SU-DHL-6 (cell line): ENCODE data around the gene AGPAT2.

Source experiments
- EZH2phosphoT487 ChIP-seq: fragments of 200-600 bp; sonication (generic), shearing (Covaris generic); conservative IDR thresholded peaks from 2 replicates; pipeline ENCODE4 v1.6.1; 2018; ENCODE audit warnings: mild to moderate bottlenecking, antibody characterized with exemption, low read length, moderate library complexity, mixed read lengths
- TF ChIP-seq, protein P1 (sequence below): fragments of 200-600 bp; sonication (generic); IDR thresholded peaks from one replicate; pipeline ENCODE4 v1.5.1; 2017; ENCODE audit warnings: antibody characterized with exemption, mild to moderate bottlenecking, low read length, moderate library complexity; ENCODE audit not compliant: insufficient read depth, poor library complexity, severe bottlenecking

DNA sequence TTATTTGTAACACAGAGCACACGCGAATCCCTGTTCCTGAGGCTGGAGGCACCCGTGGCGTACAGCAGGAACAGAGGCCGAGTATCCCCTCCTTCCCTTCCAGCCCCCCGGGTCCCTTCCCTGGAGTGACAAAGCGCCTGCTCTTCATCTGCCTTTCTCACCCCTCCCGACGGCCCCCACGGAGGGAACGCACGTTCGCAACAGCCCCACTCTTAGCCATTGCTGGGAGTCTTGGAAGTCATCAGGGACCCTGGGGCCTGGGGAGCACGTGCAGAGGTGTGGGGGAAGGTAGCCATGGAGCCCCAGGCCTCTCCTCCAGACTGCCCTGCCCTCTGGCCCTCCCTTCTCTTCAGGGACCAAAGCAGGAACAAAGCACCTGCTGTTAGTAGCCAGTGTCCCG is 2.5 kb downstream of the AGPAT2 start:
- TF ChIP-seq, protein P1, sequence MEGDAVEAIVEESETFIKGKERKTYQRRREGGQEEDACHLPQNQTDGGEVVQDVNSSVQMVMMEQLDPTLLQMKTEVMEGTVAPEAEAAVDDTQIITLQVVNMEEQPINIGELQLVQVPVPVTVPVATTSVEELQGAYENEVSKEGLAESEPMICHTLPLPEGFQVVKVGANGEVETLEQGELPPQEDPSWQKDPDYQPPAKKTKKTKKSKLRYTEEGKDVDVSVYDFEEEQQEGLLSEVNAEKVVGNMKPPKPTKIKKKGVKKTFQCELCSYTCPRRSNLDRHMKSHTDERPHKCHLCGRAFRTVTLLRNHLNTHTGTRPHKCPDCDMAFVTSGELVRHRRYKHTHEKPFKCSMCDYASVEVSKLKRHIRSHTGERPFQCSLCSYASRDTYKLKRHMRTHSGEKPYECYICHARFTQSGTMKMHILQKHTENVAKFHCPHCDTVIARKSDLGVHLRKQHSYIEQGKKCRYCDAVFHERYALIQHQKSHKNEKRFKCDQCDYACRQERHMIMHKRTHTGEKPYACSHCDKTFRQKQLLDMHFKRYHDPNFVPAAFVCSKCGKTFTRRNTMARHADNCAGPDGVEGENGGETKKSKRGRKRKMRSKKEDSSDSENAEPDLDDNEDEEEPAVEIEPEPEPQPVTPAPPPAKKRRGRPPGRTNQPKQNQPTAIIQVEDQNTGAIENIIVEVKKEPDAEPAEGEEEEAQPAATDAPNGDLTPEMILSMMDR, result no peak
- TF ChIP-seq EZH2phosphoT487, result no peak
